Endometrial microvascular endothelial cells (primary cell): ENCODE data around the gene STX1B. TPM values are rescaled to one million over a fixed set of nuclear protein-coding genes. Genes with fewer than 3 reads are reported as not detected.

Experiments
- in situ Hi-C: cut with HindIII; loops from 2 replicates; pipeline ENCODE4 v1.10.0; 2017; ENCODE audit warnings: low sequenced_read_pairs, low pct_unique_long_range_greater_than_20kb; ENCODE audit errors: inconsistent ontology term
- total RNA-seq: library from RNA; depleted of rRNA; stranded (reverse); fragments of >200 nt; gene quantifications from one replicate; pipeline ENCODE4 v1.2.3, GENCODE V29; 2015; ENCODE audit errors: inconsistent ontology term

The STX1B gene
- total RNA-seq, 1 donor from 2014 or later = not detected

DNA sequence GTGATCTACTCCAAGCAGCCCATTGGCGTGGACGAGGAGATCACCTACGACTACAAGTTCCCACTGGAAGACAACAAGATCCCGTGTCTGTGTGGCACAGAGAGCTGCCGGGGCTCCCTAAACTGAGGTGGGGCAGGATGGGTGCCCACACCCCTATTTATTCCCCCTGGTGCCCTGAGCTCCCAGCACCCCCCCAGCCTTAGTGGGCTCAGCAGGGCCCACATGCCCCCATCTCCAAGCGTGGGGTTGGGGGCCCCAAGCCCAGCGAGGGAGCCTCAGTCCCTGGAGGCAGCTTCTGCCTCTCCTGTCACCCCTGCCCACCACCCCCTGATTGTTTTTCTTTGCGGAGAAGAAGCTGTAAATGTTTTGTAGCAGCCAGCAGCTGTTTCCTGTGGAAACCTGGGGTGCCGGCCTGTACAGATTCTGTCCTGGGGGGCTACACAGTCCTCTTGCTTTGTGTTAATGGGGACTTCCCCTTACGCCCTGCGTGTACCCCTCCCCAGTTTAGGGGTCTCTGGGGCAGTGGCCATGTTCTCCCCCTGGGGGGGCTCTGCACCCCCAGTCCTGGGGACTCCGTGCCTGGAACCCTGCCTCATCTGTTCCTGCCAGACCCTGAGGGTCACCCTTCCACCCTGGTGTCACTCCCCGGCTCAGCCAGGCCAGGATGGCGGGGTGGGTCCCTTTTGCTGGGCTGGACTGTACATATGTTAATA lies 26.4 kb downstream of the STX1B start:
- in situ Hi-C loops = no loop called here

DNA sequence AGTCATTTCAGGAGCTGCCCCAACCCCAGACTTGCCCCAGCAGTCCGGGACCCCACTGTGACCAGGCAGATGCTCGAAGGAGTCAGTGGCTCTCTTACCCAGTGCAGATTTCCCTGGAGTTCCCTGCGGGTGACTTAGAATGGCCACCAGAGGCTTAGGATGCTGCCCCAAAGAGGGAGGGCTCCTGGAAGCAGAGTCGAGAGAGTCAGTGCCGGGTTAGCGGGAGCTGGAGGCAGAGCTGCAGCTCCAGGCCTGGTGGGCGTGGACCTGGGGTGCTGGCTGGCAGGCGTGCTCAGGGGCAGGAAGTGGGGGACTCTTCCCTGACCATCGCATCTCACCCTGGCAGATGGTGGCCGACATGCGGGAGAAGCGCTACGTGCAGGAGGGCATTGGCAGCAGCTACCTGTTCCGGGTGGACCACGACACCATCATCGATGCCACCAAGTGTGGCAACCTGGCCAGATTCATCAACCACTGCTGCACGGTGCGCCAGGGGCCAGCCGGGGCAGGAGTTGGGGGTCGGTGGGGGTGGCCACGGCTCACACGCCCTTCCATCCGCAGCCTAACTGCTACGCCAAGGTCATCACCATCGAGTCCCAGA lies 27.0 kb downstream of the STX1B start:
- in situ Hi-C loops = no loop called here

DNA sequence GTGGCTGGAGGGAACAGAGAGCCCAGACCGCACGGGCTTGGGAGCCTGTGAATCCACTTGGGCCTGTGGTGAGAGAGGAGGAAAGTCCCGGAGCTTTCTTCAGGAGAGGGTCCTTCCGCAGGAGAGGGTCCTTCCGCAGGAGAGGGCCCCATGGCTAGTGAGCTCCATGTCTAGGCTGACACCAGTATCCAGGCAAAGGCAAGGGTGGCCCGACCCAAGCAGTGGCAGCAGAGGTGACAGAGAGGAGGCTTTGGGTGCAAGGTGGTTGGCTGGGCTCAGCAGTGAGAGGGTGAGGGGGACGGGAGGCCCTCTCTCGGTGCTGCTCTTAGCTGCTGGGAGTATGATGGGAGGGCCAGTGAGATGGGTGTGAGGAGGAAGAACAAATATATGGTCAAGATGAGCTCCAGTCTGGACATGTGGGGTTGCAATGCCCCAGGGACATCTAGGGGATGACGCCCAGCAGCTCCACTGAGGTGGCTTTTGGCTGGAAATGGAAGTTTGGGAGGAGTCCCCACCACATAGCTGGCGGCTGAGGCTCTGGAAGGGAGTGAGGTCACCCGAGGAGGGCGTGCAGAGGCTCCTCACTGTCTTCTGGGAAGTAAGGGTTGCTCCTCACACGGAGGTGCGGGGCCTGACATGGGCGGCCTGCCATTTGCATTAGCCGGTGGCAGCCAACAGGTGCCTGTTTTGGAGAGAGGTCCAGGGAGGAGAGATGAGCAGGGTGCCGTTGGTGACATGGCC lies 27.7 kb downstream of the STX1B start:
- in situ Hi-C loops = no loop called here

DNA sequence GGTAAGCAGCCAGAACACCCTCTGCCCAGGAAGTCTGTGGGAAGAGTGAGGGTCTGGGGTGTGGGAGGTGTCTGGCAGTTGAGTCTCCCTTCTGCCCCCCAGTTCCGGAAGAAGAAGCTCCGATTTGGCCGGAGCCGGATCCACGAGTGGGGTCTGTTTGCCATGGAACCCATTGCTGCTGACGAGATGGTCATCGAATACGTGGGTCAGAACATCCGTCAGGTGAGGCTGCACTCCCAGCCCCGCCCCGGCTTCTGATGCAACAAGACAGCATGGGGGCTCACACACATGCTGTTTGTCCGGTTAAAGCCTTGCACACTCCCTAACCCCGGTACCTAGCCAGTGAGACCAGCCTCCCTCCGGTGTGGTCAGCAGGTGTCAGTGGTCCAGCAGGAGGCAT lies 29.5 kb downstream of the STX1B start:
- in situ Hi-C loops = no loop called here

DNA sequence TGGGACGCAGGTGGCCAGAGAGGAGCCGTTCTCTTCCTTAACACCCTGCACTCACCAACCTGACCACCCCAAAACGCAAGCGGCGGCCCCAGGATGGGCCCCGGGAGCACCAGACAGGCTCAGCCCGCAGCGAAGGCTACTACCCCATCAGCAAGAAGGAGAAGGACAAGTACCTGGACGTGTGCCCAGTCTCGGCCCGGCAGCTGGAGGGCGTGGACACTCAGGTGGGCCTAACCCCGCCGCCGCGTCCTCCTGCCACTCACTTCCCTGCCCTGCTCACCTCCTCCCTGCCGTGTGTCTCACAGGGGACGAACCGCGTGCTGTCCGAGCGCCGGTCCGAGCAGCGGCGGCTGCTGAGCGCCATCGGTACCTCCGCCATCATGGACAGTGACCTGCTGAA lies 30.0 kb downstream of the STX1B start:
- in situ Hi-C loops = no loop called here

DNA sequence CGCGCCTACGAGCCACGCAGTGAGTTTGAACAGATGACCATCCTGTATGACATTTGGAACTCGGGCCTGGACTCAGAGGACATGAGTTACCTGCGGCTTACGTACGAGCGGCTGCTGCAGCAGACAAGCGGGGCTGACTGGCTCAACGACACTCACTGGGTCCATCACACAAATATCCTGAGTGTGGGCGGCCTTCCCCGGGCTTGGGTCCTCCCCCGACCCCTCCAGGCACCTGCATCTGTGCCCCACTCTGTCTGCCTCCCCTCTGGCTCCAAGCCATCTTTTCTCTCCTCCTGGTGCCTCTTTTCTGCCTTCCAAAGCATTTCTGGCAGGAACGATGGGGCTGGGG lies 30.4 kb downstream of the STX1B start:
- in situ Hi-C loops = no loop called here

DNA sequence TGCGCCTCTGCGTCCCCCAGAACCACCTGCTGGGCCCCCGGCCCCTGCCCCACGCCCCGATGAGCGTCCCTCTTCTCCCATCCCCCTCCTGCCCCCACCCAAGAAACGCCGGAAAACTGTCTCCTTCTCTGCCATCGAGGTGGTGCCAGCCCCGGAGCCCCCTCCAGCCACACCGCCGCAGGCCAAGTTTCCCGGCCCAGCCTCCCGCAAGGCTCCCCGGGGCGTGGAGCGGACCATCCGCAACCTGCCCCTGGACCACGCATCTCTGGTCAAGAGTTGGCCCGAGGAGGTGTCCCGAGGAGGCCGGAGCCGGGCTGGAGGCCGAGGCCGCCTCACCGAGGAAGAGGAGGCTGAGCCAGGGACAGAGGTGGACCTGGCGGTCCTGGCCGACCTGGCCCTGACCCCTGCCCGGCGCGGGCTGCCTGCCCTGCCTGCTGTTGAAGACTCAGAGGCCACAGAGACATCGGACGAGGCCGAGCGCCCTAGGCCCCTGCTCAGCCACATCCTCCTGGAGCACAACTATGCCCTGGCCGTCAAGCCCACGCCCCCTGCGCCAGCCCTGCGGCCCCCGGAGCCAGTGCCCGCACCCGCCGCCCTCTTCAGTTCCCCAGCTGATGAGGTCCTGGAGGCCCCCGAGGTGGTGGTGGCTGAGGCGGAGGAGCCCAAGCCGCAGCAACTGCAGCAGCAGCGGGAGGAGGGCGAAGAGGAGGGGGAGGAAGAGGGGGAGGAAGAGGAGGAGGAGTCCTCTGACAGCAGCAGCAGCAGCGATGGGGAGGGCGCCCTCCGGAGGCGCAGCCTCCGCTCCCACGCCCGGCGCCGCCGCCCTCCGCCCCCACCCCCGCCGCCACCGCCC lies 31.0 kb downstream of the STX1B start:
- in situ Hi-C loops = no loop called here

DNA sequence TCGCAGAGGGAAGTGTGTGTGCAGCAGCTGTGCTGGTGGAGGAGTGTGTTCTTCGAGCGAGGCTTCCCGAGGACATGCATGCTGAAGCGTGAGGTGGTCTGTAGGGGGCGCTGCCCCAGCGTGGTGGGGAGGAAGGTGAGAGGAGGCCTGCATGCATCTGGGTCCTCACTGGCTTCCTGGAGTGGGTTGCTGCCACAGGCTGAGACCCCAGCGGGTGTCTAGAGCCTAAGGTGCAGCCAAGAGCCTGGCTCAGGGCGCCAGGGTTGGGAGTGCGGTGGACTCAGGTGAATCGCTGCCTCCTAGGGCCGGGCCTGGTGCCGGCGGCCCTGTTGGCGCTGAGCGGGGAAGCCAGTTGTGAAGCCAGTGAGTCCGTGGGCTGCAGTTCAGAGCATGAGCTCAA lies 32.9 kb downstream of the STX1B start:
- in situ Hi-C loops = no loop called here

DNA sequence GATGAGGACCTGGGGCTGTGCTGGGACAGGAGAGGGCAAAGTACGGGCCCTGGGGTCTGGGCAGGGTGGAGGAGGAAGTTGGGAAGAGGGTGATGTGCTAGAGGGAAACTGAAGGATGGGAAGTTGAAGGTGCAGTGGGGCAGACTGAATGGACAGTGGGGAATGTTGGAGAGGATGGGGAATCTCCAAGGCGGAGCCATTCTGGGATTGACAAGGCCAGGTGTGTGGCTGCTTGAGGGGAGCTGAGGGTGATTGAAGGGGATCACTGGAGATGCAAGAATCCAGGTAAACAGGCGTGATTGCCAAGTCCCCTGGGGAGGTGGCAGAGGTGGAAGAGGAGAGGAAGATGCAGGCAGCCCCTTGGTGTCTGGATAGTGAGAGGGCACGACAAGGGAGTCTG lies 34.0 kb downstream of the STX1B start:
- in situ Hi-C loops = no loop called here

DNA sequence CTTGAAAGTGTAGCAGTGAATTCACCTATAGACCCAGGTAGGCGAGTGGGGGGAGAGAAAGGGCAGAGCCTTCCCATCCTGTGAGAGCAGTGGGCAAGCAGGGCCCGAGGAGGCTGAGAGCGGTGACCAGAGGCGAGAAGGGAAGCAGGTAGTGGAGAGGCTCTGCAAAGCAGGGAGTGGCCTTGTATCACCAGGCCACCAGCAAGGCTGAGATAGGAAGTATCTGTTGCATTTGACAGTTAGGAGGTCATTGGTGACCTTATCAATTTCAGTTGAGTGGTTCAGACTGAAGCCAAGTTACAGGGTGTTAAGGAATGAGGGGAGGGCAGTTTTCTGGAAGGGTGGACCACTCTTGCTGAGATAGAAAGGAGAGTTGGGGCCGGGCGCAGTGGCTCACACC lies 36.1 kb downstream of the STX1B start:
- in situ Hi-C loops = loop anchor here (25.0 kb wide), 1 partner anchor 88 kb away; the partner anchor contains the start of genes ZNF646 and ZNF668

DNA sequence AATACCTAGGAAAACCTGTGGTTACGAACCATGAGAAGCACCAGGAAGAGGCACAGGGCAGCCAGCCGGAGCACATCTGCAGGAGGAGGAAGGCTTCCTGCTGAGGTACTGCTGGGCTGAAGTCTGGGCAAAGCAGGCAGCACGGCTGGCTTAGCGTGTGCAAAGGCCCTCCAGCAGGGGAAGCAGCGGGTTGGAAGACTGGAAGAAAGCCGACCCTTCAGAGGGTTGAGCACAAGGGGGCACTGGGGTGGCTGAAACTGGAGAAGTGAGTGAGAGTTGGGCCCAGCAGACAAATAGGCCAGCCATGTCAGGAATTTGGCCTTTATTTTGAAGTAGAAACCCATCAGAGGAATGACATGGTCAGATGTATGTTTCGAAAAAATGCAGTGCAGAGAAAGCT lies 37.6 kb downstream of the STX1B start:
- in situ Hi-C loops = loop anchor here (25.0 kb wide), 1 partner anchor 89 kb away; the partner anchor contains the start of genes ZNF646 and ZNF668

DNA sequence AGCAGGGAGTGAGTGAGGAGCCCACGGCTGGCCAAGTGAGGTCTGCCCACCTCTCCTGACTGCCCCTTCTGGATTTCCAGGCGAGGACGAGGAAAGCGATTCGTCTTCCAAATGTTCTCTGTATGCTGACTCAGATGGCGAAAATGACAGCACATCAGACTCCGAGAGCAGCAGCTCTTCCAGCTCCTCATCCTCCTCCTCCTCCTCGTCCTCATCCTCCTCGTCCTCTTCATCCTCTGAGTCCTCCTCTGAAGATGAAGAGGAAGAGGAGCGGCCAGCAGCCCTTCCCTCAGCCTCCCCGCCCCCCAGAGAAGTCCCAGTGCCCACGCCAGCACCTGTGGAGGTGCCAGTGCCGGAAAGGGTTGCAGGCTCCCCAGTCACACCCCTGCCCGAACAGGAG lies 39.1 kb downstream of the STX1B start:
- in situ Hi-C loops = loop anchor here (25.0 kb wide), 1 partner anchor 91 kb away; the partner anchor contains the start of genes ZNF646 and ZNF668

DNA sequence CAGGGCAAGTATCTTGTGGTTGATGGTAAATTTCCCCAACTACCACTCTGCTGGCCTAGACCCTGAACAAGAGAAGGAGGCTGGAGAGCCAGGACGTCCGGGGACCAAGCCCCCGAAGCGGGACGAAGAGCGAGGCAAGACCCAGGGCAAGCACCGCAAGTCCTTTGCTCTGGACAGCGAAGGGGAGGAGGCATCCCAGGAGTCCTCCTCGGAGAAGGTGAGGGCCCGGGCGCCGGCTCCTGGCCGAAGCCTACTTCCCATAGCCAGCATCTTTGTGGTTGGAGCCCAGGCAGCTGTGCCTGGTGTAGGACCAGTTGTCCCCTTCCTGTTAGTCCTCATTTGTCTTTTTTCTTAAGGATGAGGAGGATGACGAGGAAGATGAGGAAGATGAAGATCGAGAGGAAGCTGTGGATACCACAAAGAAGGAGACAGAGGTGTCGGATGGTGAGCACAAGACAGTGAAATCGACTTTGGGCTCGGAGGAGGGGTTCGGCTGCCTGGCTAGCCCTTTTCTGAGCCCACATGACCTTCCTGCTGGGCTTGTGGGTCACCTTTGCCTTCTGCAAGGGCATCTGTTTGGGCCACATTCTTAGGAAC lies 41.1 kb downstream of the STX1B start:
- in situ Hi-C loops = loop anchor here (25.0 kb wide), 1 partner anchor 93 kb away; the partner anchor contains the start of genes ZNF646 and ZNF668

DNA sequence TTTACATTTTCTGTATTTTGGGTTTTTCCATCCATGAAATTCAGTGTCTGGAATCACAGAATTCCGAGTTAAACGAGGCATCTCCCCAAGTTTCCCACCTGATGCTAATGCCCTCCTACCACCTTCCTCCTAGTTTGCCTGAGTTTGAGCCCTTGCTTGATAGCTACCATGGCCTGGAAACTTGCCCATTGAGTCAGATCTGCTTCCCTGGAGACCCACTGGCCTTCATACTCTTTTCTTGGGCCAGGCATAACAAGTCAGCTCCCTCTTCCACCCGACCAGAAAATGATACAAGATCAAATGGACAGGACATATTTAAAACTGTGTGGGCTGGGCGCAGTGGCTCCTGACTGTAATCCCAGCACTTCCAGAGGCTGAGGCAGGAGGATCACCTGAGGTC lies 42.6 kb downstream of the STX1B start:
- in situ Hi-C loops = loop anchor here (25.0 kb wide), 1 partner anchor 95 kb away; the partner anchor contains the start of genes ZNF646 and ZNF668

DNA sequence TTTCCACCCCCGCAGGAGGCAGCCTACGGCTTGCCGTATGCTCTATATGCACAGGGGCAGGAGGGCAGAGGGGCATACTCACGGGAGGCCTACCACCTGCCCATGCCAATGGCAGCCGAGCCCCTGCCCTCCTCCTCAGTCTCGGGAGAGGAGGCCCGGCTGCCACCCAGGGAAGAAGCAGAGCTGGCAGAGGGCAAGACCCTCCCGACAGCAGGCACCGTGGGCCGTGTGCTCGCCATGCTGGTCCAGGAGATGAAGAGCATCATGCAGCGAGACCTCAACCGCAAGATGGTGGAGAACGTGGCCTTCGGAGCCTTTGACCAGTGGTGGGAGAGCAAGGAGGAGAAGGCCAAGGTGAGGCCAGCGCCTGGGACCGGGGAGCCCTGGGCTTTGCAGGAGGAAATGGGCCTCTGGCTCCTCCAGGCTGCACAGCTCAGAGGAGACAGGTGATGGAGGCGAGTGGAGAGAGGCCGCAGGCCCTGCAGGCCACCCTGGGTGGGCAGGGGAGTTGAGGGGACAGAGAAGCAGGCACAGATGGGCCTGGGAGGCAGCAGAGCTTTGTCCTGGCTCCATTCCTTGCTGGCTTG lies 44.3 kb downstream of the STX1B start:
- in situ Hi-C loops = loop anchor here (25.0 kb wide), 1 partner anchor 96 kb away; the partner anchor contains the start of genes ZNF646 and ZNF668

DNA sequence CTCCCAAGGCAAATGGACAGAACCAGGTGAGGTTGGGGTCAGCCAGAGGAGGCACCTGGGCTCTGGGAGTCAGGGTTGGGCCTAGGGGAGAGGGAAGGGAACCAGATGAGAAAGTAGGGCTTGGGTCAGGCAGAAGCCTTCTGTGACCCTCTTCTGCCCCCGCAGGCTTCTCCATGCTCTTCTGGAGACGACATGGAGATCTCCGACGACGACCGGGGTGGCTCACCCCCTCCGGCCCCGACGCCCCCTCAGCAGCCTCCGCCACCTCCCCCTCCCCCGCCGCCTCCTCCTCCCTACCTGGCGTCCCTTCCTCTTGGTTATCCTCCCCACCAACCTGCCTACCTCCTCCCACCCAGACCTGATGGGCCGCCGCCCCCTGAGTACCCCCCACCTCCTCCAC lies 45.0 kb downstream of the STX1B start:
- in situ Hi-C loops = loop anchor here (25.0 kb wide), 1 partner anchor 97 kb away; the partner anchor contains the start of genes ZNF646 and ZNF668

DNA sequence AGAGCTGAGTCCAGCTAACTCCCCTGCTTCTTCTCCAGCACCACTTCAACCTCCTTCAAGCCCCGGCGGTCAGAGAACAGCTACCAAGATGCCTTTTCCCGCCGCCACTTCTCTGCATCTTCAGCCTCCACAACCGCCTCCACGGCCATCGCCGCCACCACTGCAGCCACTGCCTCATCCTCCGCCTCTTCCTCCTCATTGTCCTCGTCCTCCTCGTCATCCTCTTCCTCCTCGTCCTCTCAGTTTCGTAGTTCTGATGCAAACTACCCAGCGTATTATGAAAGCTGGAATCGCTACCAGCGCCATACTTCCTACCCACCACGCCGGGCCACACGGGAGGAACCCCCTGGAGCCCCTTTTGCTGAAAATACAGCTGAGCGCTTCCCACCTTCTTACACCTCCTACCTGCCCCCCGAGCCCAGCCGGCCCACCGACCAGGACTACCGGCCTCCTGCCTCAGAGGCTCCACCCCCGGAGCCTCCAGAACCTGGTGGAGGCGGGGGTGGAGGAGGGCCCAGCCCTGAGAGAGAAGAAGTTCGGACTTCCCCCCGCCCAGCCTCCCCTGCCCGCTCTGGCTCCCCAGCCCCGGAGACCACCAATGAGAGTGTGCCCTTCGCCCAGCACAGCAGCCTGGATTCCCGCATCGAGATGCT lies 45.7 kb downstream of the STX1B start:
- in situ Hi-C loops = loop anchor here (25.0 kb wide), 1 partner anchor 98 kb away; the partner anchor contains the start of genes ZNF646 and ZNF668
